HepG2 (cell line): ENCODE data around the gene NRAP. TPM values are rescaled to one million over a fixed set of nuclear protein-coding genes. Genes with fewer than 3 reads are reported as not detected.

ENCODE experiments used
- ATF7 ChIP-seq, 2 experiments: fragments of 450-650 bp in 1 of 2; sonication (generic) in 1 of 2; formaldehyde crosslinking in 1 of 2; IDR thresholded peaks; 2 replicates each; pipeline versions ENCODE4 v1.4.0 to v1.6.1; 2016 to 2020; ENCODE audit warnings: antibody characterized with exemption in 1 of 2, mild to moderate bottlenecking in 1 of 2, missing genetic modification reagents in 1 of 2
- ATF7-NPFF ChIP-seq: sonication (generic); formaldehyde crosslinking; IDR thresholded peaks from 2 replicates; pipeline ENCODE4 v1.8.1; 2023; ENCODE audit warnings: mild to moderate bottlenecking, low read depth, missing genetic modification reagents, moderate library complexity
- BCLAF1 ChIP-seq: fragments of 450-650 bp; IDR thresholded peaks from 2 replicates; pipeline ENCODE4 v1.6.1; 2017; ENCODE audit warnings: mild to moderate bottlenecking
- CENPX ChIP-seq: sonication (generic); formaldehyde crosslinking; IDR thresholded peaks from 2 replicates; pipeline ENCODE4 v1.9.0; 2021; ENCODE audit warnings: mild to moderate bottlenecking, missing genetic modification reagents, moderate library complexity
- GMEB2 ChIP-seq: IDR thresholded peaks from 2 replicates; pipeline ENCODE4 v1.6.1; 2016; ENCODE audit warnings: missing biosample characterization, missing genetic modification reagents, low read depth
- IRF2 ChIP-seq: IDR thresholded peaks from 2 replicates; pipeline ENCODE4 v1.6.1; 2018; ENCODE audit warnings: missing genetic modification reagents, missing compliant biosample characterization
- JARID2 ChIP-seq: sonication (generic); formaldehyde crosslinking; IDR thresholded peaks from 2 replicates; pipeline ENCODE4 v1.8.1; 2023; ENCODE audit warnings: missing genetic modification reagents, inconsistent platforms; ENCODE audit not compliant: insufficient replicate concordance
- NKX3-1 ChIP-seq: sonication (generic); formaldehyde crosslinking; IDR thresholded peaks from 2 replicates; pipeline ENCODE4 v1.5.0; 2020; ENCODE audit warnings: missing genetic modification reagents
- SIX4 ChIP-seq: sonication (generic); formaldehyde crosslinking; IDR thresholded peaks from 2 replicates; pipeline ENCODE4 v1.4.0; 2020; ENCODE audit warnings: missing genetic modification reagents
- ZBTB37 ChIP-seq: sonication (generic); formaldehyde crosslinking; IDR thresholded peaks from 2 replicates; pipeline ENCODE4 v1.4.0; 2020; ENCODE audit warnings: mild to moderate bottlenecking, missing genetic modification reagents
- ZNF205 ChIP-seq: IDR thresholded peaks from 2 replicates; pipeline ENCODE4 v1.6.1; 2018; ENCODE audit warnings: missing biosample characterization, missing genetic modification reagents
- ZNF570 ChIP-seq: sonication (generic); formaldehyde crosslinking; IDR thresholded peaks from 2 replicates; pipeline ENCODE4 v1.4.0; 2020; ENCODE audit warnings: mild to moderate bottlenecking, missing genetic modification reagents, borderline replicate concordance
- ZNF609 ChIP-seq: sonication (generic); formaldehyde crosslinking; IDR thresholded peaks from 2 replicates; pipeline ENCODE4 v1.4.0; 2020; ENCODE audit warnings: mild to moderate bottlenecking, missing genetic modification reagents, borderline replicate concordance
- ZNF674 ChIP-seq: sonication (generic); formaldehyde crosslinking; IDR thresholded peaks from 2 replicates; pipeline ENCODE4 v1.5.0; 2020; ENCODE audit warnings: low read depth, mild to moderate bottlenecking, missing genetic modification reagents
- polyA plus RNA-seq, 8 experiments: library from polyadenylated mRNA; depleted of rRNA in 3 of 8; stranded (reverse) in 7 of 8; unstranded in 1 of 8; fragments of >200 nt; fragmentation: Illumina TruSeq in 4 of 8; extraction: Trizol in 4 of 8; gene quantifications; 2 replicates each; pipeline versions ENCODE4 v1.2.1 to v1.2.3, GENCODE V29; 2011 to 2016; ENCODE audit warnings: low read depth in 4 of 8, missing spikeins in 1 of 8, mixed read lengths in 1 of 8; ENCODE audit not compliant: insufficient read depth in 1 of 8
- total RNA-seq, 5 experiments: library from RNA; depleted of rRNA; stranded (reverse); fragments of >200 nt; fragmentation: Illumina TruSeq; extraction: Trizol; gene quantifications; 2 replicates each; pipeline ENCODE4 v1.2.3, GENCODE V29; 2016; ENCODE audit warnings: low read depth in 1 of 5

NRAP gene
- total and polyA plus RNA-seq, 2 of the 13 experiments (the other 11 are each of a cell fraction or from before 2014, with no cell fraction given): not detected

GRCh38 chr10:113589201-113589770 is 74.6 kb downstream of the NRAP start (continued):
- no peak for TF ChIP-seq ATF7 (IDR thresholded peaks at IDR 0.05)
- TF ChIP-seq ATF7 (CRISPR knock-in tag; IDR thresholded peaks at IDR 0.05): no peak
- no peak for TF ChIP-seq NKX3-1 (CRISPR knock-in tag)
- no peak for TF ChIP-seq ZNF609 (CRISPR knock-in tag)
- no peak for TF ChIP-seq ZNF674 (CRISPR knock-in tag)
- TF ChIP-seq GMEB2: no peak
- TF ChIP-seq BCLAF1: no peak
- no peak for TF ChIP-seq ZNF570 (CRISPR knock-in tag)
- TF ChIP-seq SIX4 (CRISPR knock-in tag): no peak
- TF ChIP-seq CENPX (CRISPR knock-in tag): no peak
- TF ChIP-seq ZBTB37: no peak
- no peak for TF ChIP-seq JARID2 (CRISPR knock-in tag)
- no peak for TF ChIP-seq ZNF205 (CRISPR knock-in tag)
- no peak for TF ChIP-seq ATF7-NPFF (CRISPR knock-in tag)
- TF ChIP-seq IRF2 (CRISPR knock-in tag): no peak
